ENCODE measurements around the gene TEF.

TEF gene

GRCh38 chr22:41444360-41445128 lies 62.8 kb downstream of the TEF start:
- TF ChIP-seq ZNF70 (CRISPR knock-in tag; IDR thresholded peaks at IDR 0.05): no peak
- no peak for TF ChIP-seq BACH2 (CRISPR knock-in tag; IDR thresholded peaks at IDR 0.05; ENCODE audit: borderline replicate concordance)
- TF ChIP-seq, protein P1, sequence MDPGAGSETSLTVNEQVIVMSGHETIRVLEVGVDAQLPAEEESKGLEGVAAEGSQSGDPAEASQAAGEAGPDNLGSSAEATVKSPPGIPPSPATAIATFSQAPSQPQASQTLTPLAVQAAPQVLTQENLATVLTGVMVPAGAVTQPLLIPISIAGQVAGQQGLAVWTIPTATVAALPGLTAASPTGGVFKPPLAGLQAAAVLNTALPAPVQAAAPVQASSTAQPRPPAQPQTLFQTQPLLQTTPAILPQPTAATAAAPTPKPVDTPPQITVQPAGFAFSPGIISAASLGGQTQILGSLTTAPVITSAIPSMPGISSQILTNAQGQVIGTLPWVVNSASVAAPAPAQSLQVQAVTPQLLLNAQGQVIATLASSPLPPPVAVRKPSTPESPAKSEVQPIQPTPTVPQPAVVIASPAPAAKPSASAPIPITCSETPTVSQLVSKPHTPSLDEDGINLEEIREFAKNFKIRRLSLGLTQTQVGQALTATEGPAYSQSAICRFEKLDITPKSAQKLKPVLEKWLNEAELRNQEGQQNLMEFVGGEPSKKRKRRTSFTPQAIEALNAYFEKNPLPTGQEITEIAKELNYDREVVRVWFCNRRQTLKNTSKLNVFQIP (CRISPR knock-in tag; IDR thresholded peaks at IDR 0.05; ENCODE audit: borderline replicate concordance, low read depth): no peak
- TF ChIP-seq CSRNP3 (CRISPR knock-in tag; IDR thresholded peaks at IDR 0.05): no peak
- TF ChIP-seq RARB (CRISPR knock-in tag; IDR thresholded peaks at IDR 0.05): no peak
- TF ChIP-seq ZFP3 (CRISPR knock-in tag; IDR thresholded peaks at IDR 0.05): no peak
- no peak for TF ChIP-seq ZNF565 (CRISPR knock-in tag; conservative IDR thresholded peaks at IDR 0.05; ENCODE audit: low read depth)
- no peak for TF ChIP-seq ESRRG (CRISPR knock-in tag; IDR thresholded peaks at IDR 0.05)
- no peak for TF ChIP-seq SNAI2 (CRISPR knock-in tag; IDR thresholded peaks at IDR 0.05)
- peak; percentile 77 for ATAC-seq

DNA sequence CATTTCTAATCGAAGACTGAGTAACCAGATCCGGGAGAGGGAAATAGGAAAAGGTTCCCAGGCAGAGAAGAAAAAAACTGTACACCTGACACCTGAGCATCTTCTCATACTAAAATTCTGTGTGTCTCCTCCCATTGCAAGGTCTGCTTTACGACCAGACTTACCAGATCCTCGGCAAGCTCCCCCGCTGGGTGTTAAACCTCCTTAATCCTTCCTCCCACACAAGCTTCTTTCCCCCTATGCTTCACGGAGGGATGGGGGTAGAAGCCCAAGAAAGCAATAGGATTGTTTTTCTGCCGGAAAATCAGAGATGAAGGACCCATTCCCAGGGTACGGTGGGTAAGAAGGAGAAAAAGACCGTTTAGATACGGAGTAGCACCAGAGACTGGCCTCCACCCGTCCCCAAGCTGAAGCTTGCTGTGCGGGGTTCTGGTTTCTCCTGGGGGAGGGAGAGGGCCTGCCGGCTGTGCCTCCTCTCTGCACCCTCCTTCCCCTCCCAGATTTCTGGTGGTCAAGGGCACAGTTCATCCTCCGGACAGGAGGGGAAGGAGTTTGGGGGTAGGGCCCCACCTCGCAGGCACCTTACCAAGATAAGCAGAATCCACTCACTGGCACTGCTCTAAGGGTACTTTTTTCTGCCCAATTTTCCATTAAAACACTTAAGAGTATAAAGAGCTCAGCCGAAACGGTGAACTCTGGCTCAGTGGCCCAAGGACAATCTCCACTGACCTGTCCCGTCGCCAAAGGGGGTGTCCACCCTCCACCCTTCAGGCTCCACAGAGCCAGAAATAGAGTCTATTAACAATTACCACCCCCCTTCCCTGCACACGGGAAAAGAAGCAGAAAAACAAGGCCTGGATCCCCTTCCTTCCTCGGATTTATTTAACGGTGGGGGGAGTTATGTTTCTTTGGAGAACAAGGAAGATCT lies 63.7 kb downstream of the TEF start:
- no peak for TF ChIP-seq OSR1 (CRISPR knock-in tag; IDR thresholded peaks at IDR 0.05)
- TF ChIP-seq ESRRG (CRISPR knock-in tag; IDR thresholded peaks at IDR 0.05): no peak
- no peak for TF ChIP-seq ZNF565 (CRISPR knock-in tag; conservative IDR thresholded peaks at IDR 0.05; ENCODE audit: low read depth)
- no peak for TF ChIP-seq CSRNP3 (CRISPR knock-in tag; IDR thresholded peaks at IDR 0.05)
- no peak for TF ChIP-seq TOX (CRISPR knock-in tag; IDR thresholded peaks at IDR 0.05; ENCODE audit: borderline replicate concordance)
- TF ChIP-seq ISL1 (CRISPR knock-in tag; IDR thresholded peaks at IDR 0.05): no peak
- no peak for TF ChIP-seq ZNF70 (CRISPR knock-in tag; IDR thresholded peaks at IDR 0.05)
- TF ChIP-seq SNAI2 (CRISPR knock-in tag; IDR thresholded peaks at IDR 0.05): no peak
- TF ChIP-seq RARB (CRISPR knock-in tag; IDR thresholded peaks at IDR 0.05): no peak
- no peak for TF ChIP-seq ZFP30 (CRISPR knock-in tag; IDR thresholded peaks at IDR 0.05)
- TF ChIP-seq PATZ1 (CRISPR knock-in tag; IDR thresholded peaks at IDR 0.05; ENCODE audit: borderline replicate concordance): no peak
- ATAC-seq: no peak

- ATAC-seq: no peak
- no peak for TF ChIP-seq CSRNP3 (CRISPR knock-in tag; IDR thresholded peaks at IDR 0.05)
- TF ChIP-seq ZNF8 (CRISPR knock-in tag; IDR thresholded peaks at IDR 0.05): no peak
- TF ChIP-seq, protein P1 (CRISPR knock-in tag; IDR thresholded peaks at IDR 0.05; ENCODE audit: borderline replicate concordance, low read depth): no peak
- no peak for TF ChIP-seq CSDC2 (CRISPR knock-in tag; IDR thresholded peaks at IDR 0.05)
- TF ChIP-seq, protein P2, sequence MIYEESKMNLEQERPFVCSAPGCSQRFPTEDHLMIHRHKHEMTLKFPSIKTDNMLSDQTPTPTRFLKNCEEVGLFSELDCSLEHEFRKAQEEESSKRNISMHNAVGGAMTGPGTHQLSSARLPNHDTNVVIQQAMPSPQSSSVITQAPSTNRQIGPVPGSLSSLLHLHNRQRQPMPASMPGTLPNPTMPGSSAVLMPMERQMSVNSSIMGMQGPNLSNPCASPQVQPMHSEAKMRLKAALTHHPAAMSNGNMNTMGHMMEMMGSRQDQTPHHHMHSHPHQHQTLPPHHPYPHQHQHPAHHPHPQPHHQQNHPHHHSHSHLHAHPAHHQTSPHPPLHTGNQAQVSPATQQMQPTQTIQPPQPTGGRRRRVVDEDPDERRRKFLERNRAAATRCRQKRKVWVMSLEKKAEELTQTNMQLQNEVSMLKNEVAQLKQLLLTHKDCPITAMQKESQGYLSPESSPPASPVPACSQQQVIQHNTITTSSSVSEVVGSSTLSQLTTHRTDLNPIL (CRISPR knock-in tag; IDR thresholded peaks at IDR 0.05; ENCODE audit: low read depth): no peak
- no peak for TF ChIP-seq ZNF70 (CRISPR knock-in tag; IDR thresholded peaks at IDR 0.05)
- TF ChIP-seq ARNTL (CRISPR knock-in tag; IDR thresholded peaks at IDR 0.05; ENCODE audit: borderline replicate concordance, low read depth): no peak
- TF ChIP-seq ZFP3 (CRISPR knock-in tag; IDR thresholded peaks at IDR 0.05): no peak
- no peak for TF ChIP-seq ISL1 (CRISPR knock-in tag; IDR thresholded peaks at IDR 0.05)
- TF ChIP-seq SNAI2 (CRISPR knock-in tag; IDR thresholded peaks at IDR 0.05): no peak
- no peak for TF ChIP-seq TSHZ2 (CRISPR knock-in tag; IDR thresholded peaks at IDR 0.05)
- TF ChIP-seq ESRRG (CRISPR knock-in tag; IDR thresholded peaks at IDR 0.05): no peak
- TF ChIP-seq TCF4 (CRISPR knock-in tag; IDR thresholded peaks at IDR 0.05; ENCODE audit: borderline replicate concordance): no peak
Observed at GRCh38 chr22:41446057-41446501, 64.3 kb downstream of the TEF start.

Data from SK-N-SH treated with all-trans-retinoic acid at 6 μM for 48 hours (cell line).